ENCODE data around the gene CSNK1G1.
"Not testable (repeated sequence)": the region's sequence is repeated elsewhere in the genome, so short reads cannot be mapped to it uniquely, and the experiment has no call there.

Gene CSNK1G1

GRCh38 chr15:64348455-64348854 lies 7.5 kb downstream of the CSNK1G1 start:
- peak; percentile 63 for DNase-seq

GRCh38 chr15:64346242-64346641 lies 9.7 kb downstream of the CSNK1G1 start:
- not testable (repeated sequence) for DNase-seq

DNA sequence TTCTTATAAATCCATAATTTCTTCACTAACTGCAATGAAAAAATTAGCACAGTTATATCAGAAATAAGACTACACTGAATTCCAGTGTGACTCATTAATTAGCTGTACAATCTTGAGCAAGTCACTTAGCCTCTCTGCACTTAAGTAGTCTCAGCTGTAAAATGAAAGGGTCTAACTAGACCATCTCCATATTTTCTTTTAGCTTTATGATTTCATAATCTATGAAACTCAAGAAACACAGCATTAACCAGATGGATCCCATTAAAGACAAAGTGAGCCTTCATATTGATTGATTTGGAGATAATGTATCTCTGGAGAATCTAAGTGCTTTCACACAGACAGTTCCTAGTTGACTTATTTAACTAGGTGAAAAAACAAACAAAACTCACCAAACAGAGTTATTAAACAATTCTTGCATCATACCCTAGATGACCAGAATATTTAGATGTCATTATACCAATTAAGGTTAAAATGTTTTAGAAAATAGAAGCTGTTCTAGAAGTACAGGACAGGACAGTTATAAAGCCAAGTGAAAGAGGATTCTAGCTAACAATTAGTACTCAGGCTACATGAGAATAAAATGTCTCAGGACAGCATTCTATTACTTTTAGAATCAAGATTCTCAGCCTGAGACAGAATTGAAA lies 11.2 kb downstream of the CSNK1G1 start:
- DNase-seq, result peak; percentile 44

- DNase-seq, result peak; percentile 58
These were observed 12.1 kb downstream of the CSNK1G1 start for GRCh38 chr15:64343841-64344240.

DNA sequence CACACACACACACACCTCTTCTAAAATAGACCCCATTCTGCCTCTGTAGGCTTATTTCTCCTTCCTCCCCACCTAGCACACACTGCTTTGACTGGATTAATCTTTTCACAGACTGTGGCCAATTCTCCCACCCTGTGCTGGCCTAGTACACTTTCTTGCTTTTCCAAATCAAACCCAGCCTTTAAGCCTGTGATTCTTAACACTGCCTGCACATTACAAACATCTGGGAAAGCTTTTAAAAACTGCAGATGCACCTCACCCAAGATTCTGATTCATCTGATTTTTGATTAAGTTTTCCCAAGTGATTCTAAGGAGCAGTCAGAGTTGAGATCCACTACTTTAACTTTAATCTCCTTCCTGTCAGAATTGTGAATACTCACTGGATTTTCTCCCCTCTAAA lies 12.8 kb downstream of the CSNK1G1 start:
- peak; percentile 21 for DNase-seq

- no peak for DNase-seq
These were observed 14.0 kb downstream of the CSNK1G1 start for GRCh38 chr15:64341961-64342360.

GRCh38 chr15:64340355-64340754 lies 15.6 kb downstream of the CSNK1G1 start:
- DNase-seq, result no peak

GRCh38 chr15:64337761-64338160 lies 18.2 kb downstream of the CSNK1G1 start:
- DNase-seq, result no peak

DNA sequence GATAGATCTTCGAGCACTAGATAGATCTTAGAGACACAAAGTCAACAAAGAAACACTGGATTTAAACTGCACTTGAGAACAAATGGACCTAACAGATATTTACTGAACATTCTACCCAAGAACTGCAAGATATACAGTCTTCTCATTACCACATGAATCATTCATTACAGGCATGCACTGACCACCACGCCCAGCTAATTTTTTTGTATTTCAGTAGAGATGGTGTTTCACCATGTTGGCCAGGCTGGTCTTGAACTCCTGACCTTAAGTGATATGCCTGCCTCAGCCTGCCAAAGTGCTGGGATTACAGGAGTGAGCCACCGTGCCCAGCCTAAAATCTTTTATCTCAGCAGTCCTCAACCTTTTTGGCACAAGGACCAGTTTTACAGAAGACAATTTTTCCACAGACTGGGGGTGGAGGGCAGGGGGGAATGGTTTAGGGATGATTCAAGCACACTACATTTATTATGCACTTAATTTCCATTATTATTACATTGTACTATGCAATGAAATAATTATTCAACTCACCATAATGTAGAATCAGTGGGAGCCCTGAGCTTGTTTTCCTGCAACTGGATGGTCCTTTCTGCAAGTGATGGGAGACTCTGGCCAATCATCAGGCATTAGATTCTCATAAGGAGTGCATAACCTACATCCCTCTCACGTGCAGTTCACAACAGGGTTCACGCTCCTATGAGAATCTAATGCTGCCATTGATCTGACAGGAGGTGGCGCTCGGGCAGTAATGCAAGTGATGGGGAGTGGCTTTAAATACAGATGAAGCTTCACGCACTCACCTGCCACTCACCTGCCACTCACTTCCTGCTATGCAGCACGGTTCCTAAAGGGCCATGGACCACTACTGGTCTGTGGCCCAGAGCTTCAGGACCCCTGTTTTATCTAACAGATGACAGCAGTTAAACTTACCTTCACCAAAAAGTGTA lies 21.7 kb downstream of the CSNK1G1 start:
- peak; percentile 33 for DNase-seq

DNA sequence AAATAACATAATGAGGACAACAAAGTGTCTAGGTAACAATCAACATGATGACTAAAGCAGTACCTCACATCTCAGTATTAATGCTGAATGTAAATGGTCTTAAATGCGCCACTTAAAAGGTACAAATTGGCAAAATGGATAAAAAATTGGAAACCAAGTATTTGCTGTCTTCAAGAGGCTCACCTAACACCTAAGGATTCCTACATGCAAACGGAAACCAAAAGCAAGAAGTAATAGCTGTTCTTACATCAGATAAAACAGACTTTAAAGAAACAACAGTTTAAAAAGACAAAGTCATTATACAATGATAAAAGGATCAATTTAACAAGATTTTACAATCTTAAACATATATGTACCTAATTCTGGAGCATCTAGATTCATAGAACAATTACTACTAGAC lies 22.5 kb downstream of the CSNK1G1 start:
- DNase-seq, result no peak

DNA sequence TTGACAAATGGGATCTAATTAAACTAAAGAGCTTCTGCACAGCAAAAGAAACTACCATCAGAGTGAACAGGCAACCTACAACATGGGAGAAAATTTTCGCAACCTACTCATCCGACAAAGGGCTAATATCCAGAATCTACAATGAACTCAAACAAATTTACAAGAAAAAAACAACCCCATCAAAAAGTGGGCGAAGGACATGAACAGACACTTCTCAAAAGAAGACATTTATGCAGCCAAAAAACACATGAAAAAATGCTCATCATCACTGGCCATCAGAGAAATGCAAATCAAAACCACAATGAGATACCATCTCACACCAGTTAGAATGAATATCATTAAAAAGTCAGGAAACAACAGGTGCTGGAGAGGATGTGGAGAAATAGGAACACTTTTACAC lies 24.3 kb downstream of the CSNK1G1 start:
- DNase-seq, result not testable (repeated sequence)

GRCh38 chr15:64326975-64327374 lies 29.0 kb downstream of the CSNK1G1 start:
- DNase-seq, result not testable (repeated sequence)

DNA sequence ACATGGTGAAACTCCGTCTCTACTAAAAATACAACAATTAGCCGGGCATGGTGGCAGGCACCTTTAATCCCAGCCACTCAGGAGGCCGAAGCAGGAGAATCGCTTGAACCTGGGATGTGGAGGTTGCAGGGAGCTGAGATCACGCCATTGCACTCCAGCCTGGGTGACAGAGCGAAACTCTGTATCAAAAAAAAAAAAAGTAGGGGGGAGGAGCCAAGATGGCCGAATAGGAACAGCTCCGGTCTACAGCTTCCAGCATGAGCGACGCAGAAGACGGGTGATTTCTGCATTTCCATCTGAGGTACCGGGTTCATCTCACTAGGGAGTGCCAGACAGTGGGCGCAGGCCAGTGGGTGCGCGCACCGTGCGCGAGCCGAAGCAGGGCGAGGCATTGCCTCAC lies 29.5 kb downstream of the CSNK1G1 start:
- DNase-seq, result not testable (repeated sequence)

- peak; percentile 17 for DNase-seq
These were observed 31.7 kb downstream of the CSNK1G1 start for GRCh38 chr15:64324165-64324877.

DNA sequence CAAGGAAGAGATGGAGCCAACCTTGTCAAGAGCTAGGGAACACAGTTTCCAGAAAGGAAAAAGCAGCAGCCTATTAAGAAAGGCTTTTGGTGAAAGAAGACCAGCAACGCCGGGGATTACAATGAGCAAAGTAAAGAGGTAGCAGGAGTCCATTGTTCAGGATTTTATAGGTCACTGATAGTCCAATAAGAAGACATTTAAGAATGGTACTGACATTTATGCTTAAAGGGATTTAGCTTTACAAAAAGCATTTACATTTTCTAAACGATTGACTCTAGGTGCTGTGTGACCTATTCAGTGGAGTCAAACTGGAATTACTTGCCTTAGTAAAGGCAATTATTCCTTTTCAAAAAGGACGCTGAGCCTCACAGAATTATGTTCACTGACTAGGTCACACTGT lies 40.8 kb downstream of the CSNK1G1 start:
- DNase-seq, result no peak

- DNase-seq, result no peak
These were observed 41.5 kb downstream of the CSNK1G1 start for GRCh38 chr15:64314456-64314855.

DNA sequence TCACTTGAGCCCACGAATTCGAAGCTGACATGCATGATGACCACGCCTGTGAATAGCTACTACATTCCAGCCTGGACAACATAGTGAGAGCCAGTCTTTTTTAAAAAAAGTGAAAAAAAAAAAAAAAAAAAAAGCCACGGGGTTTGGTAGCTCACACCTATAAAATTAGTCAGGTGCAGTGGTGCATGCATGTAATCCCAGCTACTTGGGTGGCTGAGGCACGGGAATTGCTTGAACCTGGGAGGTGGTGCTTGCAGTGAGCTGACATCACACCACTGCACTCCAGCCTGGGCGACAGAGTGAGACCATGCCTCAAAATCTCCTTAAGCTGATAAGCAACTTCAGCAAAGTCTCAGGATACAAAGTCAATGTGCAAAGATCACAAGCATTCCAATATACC lies 44.4 kb downstream of the CSNK1G1 start:
- no peak for DNase-seq

DNA sequence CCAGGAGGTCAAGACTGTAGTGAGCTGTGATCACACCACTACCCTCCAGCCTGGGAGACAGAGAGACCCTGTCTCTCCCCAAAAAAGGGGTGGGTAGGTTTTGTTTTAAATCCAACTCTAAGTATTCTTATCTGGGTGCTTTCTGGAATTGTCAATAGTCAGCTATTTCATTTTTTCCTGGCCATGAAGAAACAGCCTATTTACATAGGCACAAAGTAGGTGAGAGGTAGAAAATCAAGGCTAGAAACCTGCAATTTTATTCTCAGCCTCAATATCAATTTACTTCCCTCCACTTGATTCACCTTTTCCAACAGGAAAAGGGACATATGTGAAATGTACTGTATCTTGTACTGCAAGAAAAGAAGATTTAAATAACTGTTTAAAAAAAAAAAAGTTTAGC lies 45.9 kb downstream of the CSNK1G1 start:
- DNase-seq, result no peak

- no peak for DNase-seq
These were observed 50.7 kb downstream of the CSNK1G1 start for GRCh38 chr15:64305261-64305660.

- DNase-seq, result no peak
These were observed 66.4 kb downstream of the CSNK1G1 start for GRCh38 chr15:64289550-64289949.

DNA sequence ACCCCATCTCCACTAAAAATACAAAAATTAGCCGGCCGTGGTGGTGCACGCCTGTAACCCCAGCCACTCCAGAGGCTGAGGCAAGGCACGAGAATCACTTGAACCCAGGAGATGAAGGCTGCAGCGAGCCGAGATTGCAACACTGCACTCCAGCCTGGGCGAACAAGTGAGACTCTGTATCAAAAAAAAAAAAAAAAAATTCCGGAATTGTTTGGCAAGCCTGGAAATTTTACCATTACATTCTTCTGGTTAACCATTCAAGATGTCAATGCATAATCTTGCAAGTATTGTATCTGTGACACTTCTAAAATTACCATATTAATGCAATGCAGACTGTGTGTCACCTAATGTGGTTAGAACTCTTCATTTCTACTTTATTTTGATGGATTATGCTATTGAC lies 67.0 kb downstream of the CSNK1G1 start:
- DNase-seq, result no peak

- DNase-seq, result peak; percentile 50
These were observed 67.4 kb downstream of the CSNK1G1 start for GRCh38 chr15:64288577-64288976.

- DNase-seq, result no peak
These were observed 68.0 kb downstream of the CSNK1G1 start for GRCh38 chr15:64287953-64288352.

DNA sequence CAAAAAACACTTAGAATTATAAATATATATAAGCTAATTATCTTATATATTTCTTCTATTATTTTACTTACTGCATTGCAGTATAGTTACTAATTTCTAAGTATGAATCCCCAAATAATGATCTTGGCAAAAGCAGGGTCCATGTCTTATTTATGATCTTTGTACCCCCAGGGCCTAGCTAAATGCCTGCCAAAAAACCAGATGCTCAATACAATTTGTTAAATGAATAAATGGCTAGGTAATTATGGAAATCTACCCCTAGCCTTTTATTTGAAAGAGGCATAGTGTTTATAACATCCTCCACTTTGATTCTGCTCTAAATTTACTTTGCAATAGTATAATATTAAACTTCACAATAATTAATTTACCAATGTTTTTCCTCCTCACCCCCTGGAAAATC lies 69.5 kb downstream of the CSNK1G1 start:
- no peak for DNase-seq

Measured in EL (cell line).